Gastroesophageal sphincter (tissue), 3 donors: ENCODE results near the gene GDF11.
A peak's percentile ranks its signal among the peaks of the same experiment; 100 is the strongest.

Source experiments
- POLR2AphosphoS5 ChIP-seq: sonication (generic); formaldehyde crosslinking; IDR thresholded peaks from one replicate; pipeline ENCODE4 v1.6.1; 2017; ENCODE audit warnings: antibody characterized with exemption
- TF ChIP-seq, protein P1 (sequence below), 4 experiments: fragments of 200-600 bp in 2 of 4; fragments of 450-650 bp in 2 of 4; sonication (generic) in 1 of 4; IDR thresholded peaks; one replicate each; pipeline ENCODE4 v1.5.1; 2017 to 2019; ENCODE audit warnings: antibody characterized with exemption in 4 of 4, mild to moderate bottlenecking in 2 of 4, moderate library complexity in 2 of 4

GRCh38 chr12:55722948-55723347 is 20.0 kb upstream of the GDF11 start:
- TF ChIP-seq, protein P1, sequence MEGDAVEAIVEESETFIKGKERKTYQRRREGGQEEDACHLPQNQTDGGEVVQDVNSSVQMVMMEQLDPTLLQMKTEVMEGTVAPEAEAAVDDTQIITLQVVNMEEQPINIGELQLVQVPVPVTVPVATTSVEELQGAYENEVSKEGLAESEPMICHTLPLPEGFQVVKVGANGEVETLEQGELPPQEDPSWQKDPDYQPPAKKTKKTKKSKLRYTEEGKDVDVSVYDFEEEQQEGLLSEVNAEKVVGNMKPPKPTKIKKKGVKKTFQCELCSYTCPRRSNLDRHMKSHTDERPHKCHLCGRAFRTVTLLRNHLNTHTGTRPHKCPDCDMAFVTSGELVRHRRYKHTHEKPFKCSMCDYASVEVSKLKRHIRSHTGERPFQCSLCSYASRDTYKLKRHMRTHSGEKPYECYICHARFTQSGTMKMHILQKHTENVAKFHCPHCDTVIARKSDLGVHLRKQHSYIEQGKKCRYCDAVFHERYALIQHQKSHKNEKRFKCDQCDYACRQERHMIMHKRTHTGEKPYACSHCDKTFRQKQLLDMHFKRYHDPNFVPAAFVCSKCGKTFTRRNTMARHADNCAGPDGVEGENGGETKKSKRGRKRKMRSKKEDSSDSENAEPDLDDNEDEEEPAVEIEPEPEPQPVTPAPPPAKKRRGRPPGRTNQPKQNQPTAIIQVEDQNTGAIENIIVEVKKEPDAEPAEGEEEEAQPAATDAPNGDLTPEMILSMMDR (IDR thresholded peaks at IDR 0.05), result no peak
- peak; percentile 17 for TF ChIP-seq POLR2AphosphoS5
